Keratinocyte (primary cell): ENCODE data around the gene TRIB2. TPM values are rescaled to one million over a fixed set of nuclear protein-coding genes. Genes with fewer than 3 reads are reported as not detected.

Experiments
- DNase-seq: peaks from one replicate; pipeline ENCODE4 v3.0.0-alpha.2; 2011; ENCODE audit warnings: low read depth, missing footprints, low spot score
- FAIRE-seq: peaks from 2 replicates; lab custom pipeline; 2011; peaks lifted over from hg19 to GRCh38; lab: Jason Lieb, UNC
- H2AFZ ChIP-seq: 2 replicates; pipeline ENCODE4 v1.6.0; 2012; ENCODE audit warnings: low read length, control low read depth, inconsistent platforms; ENCODE audit not compliant: control insufficient read depth
- H3K27ac ChIP-seq: 2 replicates; pipeline ENCODE4 v1.5.1; 2011; ENCODE audit warnings: low read length; ENCODE audit not compliant: control insufficient read depth, insufficient read depth
- H3K27me3 ChIP-seq: 3 replicates; pipeline ENCODE4 v1.6.0; 2011; ENCODE audit warnings: low read length; ENCODE audit not compliant: control insufficient read depth, insufficient read depth; ENCODE audit errors: extremely low read depth
- H3K36me3 ChIP-seq, 2 experiments: 2 replicates in 1 of 2; 3 replicates in 1 of 2; pipeline ENCODE4 v1.5.1; 2011; ENCODE audit warnings: low read length in 2 of 2, mild to moderate bottlenecking in 1 of 2; ENCODE audit not compliant: control insufficient read depth in 2 of 2, insufficient read depth in 2 of 2; ENCODE audit errors: extremely low read depth in 1 of 2
- H3K4me1 ChIP-seq: 3 replicates; pipeline ENCODE4 v1.5.1; 2011; ENCODE audit warnings: low read length; ENCODE audit not compliant: control insufficient read depth, insufficient read depth; ENCODE audit errors: extremely low read depth
- H3K4me2 ChIP-seq: 3 replicates; pipeline ENCODE4 v1.6.0; 2011; ENCODE audit warnings: low read depth, low read length; ENCODE audit not compliant: control insufficient read depth, insufficient read depth; ENCODE audit errors: extremely low read depth
- H3K4me3 ChIP-seq, 3 experiments: fragments of 200-600 bp in 1 of 3; sonication (generic) in 1 of 3; 2 replicates in 2 of 3; 3 replicates in 1 of 3; pipeline ENCODE4 v1.5.1; 2011 to 2016; ENCODE audit warnings: low read length in 3 of 3, mild to moderate bottlenecking in 3 of 3, control low read depth in 2 of 3, inconsistent platforms in 1 of 3, low read depth in 1 of 3, mixed read lengths in 1 of 3, mixed run types in 1 of 3, moderate library complexity in 1 of 3; ENCODE audit not compliant: control insufficient read depth in 2 of 3, insufficient read depth in 2 of 3; ENCODE audit errors: extremely low read depth in 1 of 3
- H3K79me2 ChIP-seq: 2 replicates; pipeline ENCODE4 v1.6.0; 2012; ENCODE audit warnings: low read length; ENCODE audit not compliant: control insufficient read depth, insufficient read depth
- H3K9ac ChIP-seq: 3 replicates; pipeline ENCODE4 v1.6.0; 2011; ENCODE audit warnings: low read length; ENCODE audit not compliant: control insufficient read depth, insufficient read depth; ENCODE audit errors: extremely low read depth
- H3K9me1 ChIP-seq: 3 replicates; pipeline ENCODE4 v1.6.0; 2011; ENCODE audit warnings: low read length; ENCODE audit not compliant: control insufficient read depth, insufficient read depth; ENCODE audit errors: extremely low read depth
- H3K9me3 ChIP-seq: 2 replicates; pipeline ENCODE4 v1.5.1; 2012; ENCODE audit warnings: low read depth, low read length; ENCODE audit not compliant: control insufficient read depth
- H4K20me1 ChIP-seq: 3 replicates; pipeline ENCODE4 v1.6.0; 2011; ENCODE audit warnings: low read length; ENCODE audit not compliant: control insufficient read depth, insufficient read depth; ENCODE audit errors: extremely low read depth
- CTCF ChIP-seq, 3 experiments: IDR thresholded peaks in 1 of 3; conservative IDR thresholded peaks in 1 of 3; optimal IDR thresholded peaks in 1 of 3; 2 replicates in 2 of 3; 3 replicates in 1 of 3; pipeline versions ENCODE3 to v1.5.1; 2011; ENCODE audit warnings: low read length in 3 of 3, mild to moderate bottlenecking in 3 of 3, moderate library complexity in 2 of 3, control low read depth in 1 of 3, inconsistent platforms in 1 of 3; ENCODE audit not compliant: insufficient read depth in 2 of 3; ENCODE audit errors: extremely low read depth in 1 of 3
- EZH2 ChIP-seq: IDR thresholded peaks from one replicate; pipeline ENCODE4 v1.6.1; 2012; ENCODE audit warnings: inconsistent platforms, mild to moderate bottlenecking, low read length, moderate library complexity
- dilution Hi-C: fragments of 300-500 bp; cut with MboI; formaldehyde crosslinking; loops from one replicate; pipeline ENCODE4 v1.7.0; 2020; ENCODE audit warnings: low sequenced_read_pairs; ENCODE audit not compliant: extremely low pct_ligation_motif_present
- polyA plus RNA-seq, 5 experiments: library from polyadenylated mRNA; depleted of rRNA in 3 of 5; stranded (reverse) in 3 of 5; stranded (forward) in 1 of 5; unstranded in 1 of 5; fragments of >200 nt; gene quantifications; 1 replicate in 1 of 5; 2 replicates in 3 of 5; 3 replicates in 1 of 5; pipeline versions ENCODE4 v1.2.1 to v1.2.3, GENCODE V29; 2011 to 2012; ENCODE audit warnings: missing spikeins in 2 of 5, low read depth in 1 of 5, low replicate concordance in 1 of 5

TRIB2 gene
- polyA plus RNA-seq, 1 donor (not counting 4 experiments of a cell fraction or from before 2014, with no cell fraction given) = 7.7 TPM

GRCh38 chr2:12761104-12761503 is 44.4 kb downstream of the TRIB2 start:
- Histone ChIP-seq H3K27me3 (no peaks in the 10 kb centered on the region), H3K9ac (no peak overlapping the region), H3K79me2 (no peaks in the 10 kb centered on the region), H3K27ac (no peak overlapping the region), H3K9me3 (no peaks in the 10 kb centered on the region), H4K20me1 (no peaks in the 10 kb centered on the region), H3K9me1 (no peaks in the 10 kb centered on the region), H3K4me2 (no peak overlapping the region), H3K4me3 (no peak overlapping the region), H3K4me1 (peaks cover 20% of the 10 kb centered on the region), H2AFZ (no peak overlapping the region), H3K36me3 (no peaks in the 10 kb centered on the region)
- DNase-seq (no peak), FAIRE-seq (no peak)
- TF ChIP-seq CTCF (optimal IDR thresholded peaks at IDR 0.05 in 1 of 3, IDR thresholded peaks at IDR 0.05 in 1 of 3, conservative IDR thresholded peaks at IDR 0.05 in 1 of 3; ENCODE audit: extremely low read depth in 1 of 3, insufficient read depth in 2 of 3, low read length in 3 of 3) (no peak), EZH2 (no peak)
- dilution Hi-C loops = no loop called here

- Histone ChIP-seq H3K4me2 (no peak overlapping the region), H2AFZ (no peak overlapping the region)
- FAIRE-seq = no peak
These were observed 45.6 kb downstream of the TRIB2 start for GRCh38 chr2:12762337-12762736.

More at GRCh38 chr2:12762337-12762736, 45.6 kb downstream of the TRIB2 start:
- DNase-seq = no peak
- H3K4me3 ChIP-seq = no peak overlapping the region
- no peak overlapping the region for H3K9ac ChIP-seq
- dilution Hi-C loops = no loop called here
- no peaks in the 10 kb centered on the region for H3K9me3 ChIP-seq
- peaks cover 24% of the 10 kb centered on the region for H3K4me1 ChIP-seq
- H3K27me3 ChIP-seq = no peaks in the 10 kb centered on the region
- H4K20me1 ChIP-seq = no peaks in the 10 kb centered on the region
- H3K9me1 ChIP-seq = no peaks in the 10 kb centered on the region
- no peak for TF ChIP-seq CTCF (optimal IDR thresholded peaks at IDR 0.05 in 1 of 3, IDR thresholded peaks at IDR 0.05 in 1 of 3, conservative IDR thresholded peaks at IDR 0.05 in 1 of 3; ENCODE audit: extremely low read depth in 1 of 3, insufficient read depth in 2 of 3, low read length in 3 of 3)
- TF ChIP-seq EZH2 = no peak
- H3K36me3 ChIP-seq = no peaks in the 10 kb centered on the region
- H3K79me2 ChIP-seq = no peaks in the 10 kb centered on the region
- no peak overlapping the region for H3K27ac ChIP-seq
